Measurements from ENCODE around the gene TMEM132D.

The TMEM132D gene

GRCh38 chr12:129096184-129096583 lies 807.6 kb downstream of the TMEM132D start:
- no peak for TF ChIP-seq MYC (IDR thresholded peaks at IDR 0.05; ENCODE audit: low read depth, low read length)
- TF ChIP-seq CTCF (IDR thresholded peaks at IDR 0.05; ENCODE audit: low read depth, low read length): no peak
- no peak for TF ChIP-seq MAX (IDR thresholded peaks at IDR 0.05; ENCODE audit: low read depth, low read length)
- TF ChIP-seq POLR2A (IDR thresholded peaks at IDR 0.05; ENCODE audit: extremely low read depth, insufficient read length): no peak
- DNase-seq (ENCODE audit: low read depth): no peak
- no peak overlapping the region for H3K4me3 ChIP-seq (ENCODE audit: low read depth, low read length)

GRCh38 chr12:129089576-129089975 lies 814.2 kb downstream of the TMEM132D start:
- TF ChIP-seq MYC (IDR thresholded peaks at IDR 0.05; ENCODE audit: low read depth, low read length): no peak
- TF ChIP-seq POLR2A (IDR thresholded peaks at IDR 0.05; ENCODE audit: extremely low read depth, insufficient read length): no peak
- TF ChIP-seq CTCF (IDR thresholded peaks at IDR 0.05; ENCODE audit: low read depth, low read length): no peak
- TF ChIP-seq MAX (IDR thresholded peaks at IDR 0.05; ENCODE audit: low read depth, low read length): no peak
- no peak for DNase-seq (ENCODE audit: low read depth)
- no peak overlapping the region for H3K4me3 ChIP-seq (ENCODE audit: low read depth, low read length)

- no peak for TF ChIP-seq MYC (IDR thresholded peaks at IDR 0.05; ENCODE audit: low read depth, low read length)
- TF ChIP-seq CTCF (IDR thresholded peaks at IDR 0.05; ENCODE audit: low read depth, low read length): no peak
- TF ChIP-seq MAX (IDR thresholded peaks at IDR 0.05; ENCODE audit: low read depth, low read length): no peak
- TF ChIP-seq POLR2A (IDR thresholded peaks at IDR 0.05; ENCODE audit: extremely low read depth, insufficient read length): no peak
- no peak overlapping the region for H3K4me3 ChIP-seq (ENCODE audit: low read depth, low read length)
- DNase-seq (ENCODE audit: low read depth): no peak
Measured at GRCh38 chr12:129084875-129085826, 818.7 kb downstream of the TMEM132D start.

GRCh38 chr12:129083121-129083840 lies 820.5 kb downstream of the TMEM132D start:
- TF ChIP-seq POLR2A (IDR thresholded peaks at IDR 0.05; ENCODE audit: extremely low read depth, insufficient read length): no peak
- no peak for DNase-seq (ENCODE audit: low read depth)
- H3K4me3 ChIP-seq (ENCODE audit: low read depth, low read length): no peak overlapping the region

- TF ChIP-seq MYC (IDR thresholded peaks at IDR 0.05; ENCODE audit: low read depth, low read length): no peak
- TF ChIP-seq CTCF (IDR thresholded peaks at IDR 0.05; ENCODE audit: low read depth, low read length): no peak
- TF ChIP-seq MAX (IDR thresholded peaks at IDR 0.05; ENCODE audit: low read depth, low read length): no peak
- no peak for TF ChIP-seq POLR2A (IDR thresholded peaks at IDR 0.05; ENCODE audit: extremely low read depth, insufficient read length)
- H3K4me3 ChIP-seq (ENCODE audit: low read depth, low read length): no peak overlapping the region
- no peak for DNase-seq (ENCODE audit: low read depth)
Measured at GRCh38 chr12:129082441-129082840, 821.4 kb downstream of the TMEM132D start.

- no peak for DNase-seq (ENCODE audit: low read depth)
- no peak for TF ChIP-seq CTCF (IDR thresholded peaks at IDR 0.05; ENCODE audit: low read depth, low read length)
- TF ChIP-seq MAX (IDR thresholded peaks at IDR 0.05; ENCODE audit: low read depth, low read length): no peak
- TF ChIP-seq MYC (IDR thresholded peaks at IDR 0.05; ENCODE audit: low read depth, low read length): no peak
- TF ChIP-seq POLR2A (IDR thresholded peaks at IDR 0.05; ENCODE audit: extremely low read depth, insufficient read length): no peak
- no peak overlapping the region for H3K4me3 ChIP-seq (ENCODE audit: low read depth, low read length)
Measured at GRCh38 chr12:129081755-129082250, 822.0 kb downstream of the TMEM132D start.
